Spinal cord (tissue), 10 donors: ENCODE results near the gene SLC26A8. TPM values are rescaled to one million over a fixed set of nuclear protein-coding genes. Genes with fewer than 3 reads are reported as not detected.
A peak's percentile ranks its signal among the peaks of the same experiment; 100 is the strongest.
"Not testable (repeated sequence)": the region's sequence is repeated elsewhere in the genome, so short reads cannot be mapped to it uniquely, and the experiment has no call there.

Experiments used
- DNase-seq, 6 donors: peaks; one replicate each; pipeline versions ENCODE4 v3.0.0 to v3.0.0-alpha.2; 2013 to 2015; ENCODE audit warnings: low spot score in 6 of 6, low read depth in 4 of 6
- H3K27ac ChIP-seq: one replicate; pipeline ENCODE4 v1.5.1; 2013; ENCODE audit warnings: low read depth, low read length, control low read depth
- H3K27me3 ChIP-seq: one replicate; pipeline ENCODE4 v1.6.1; 2013; ENCODE audit warnings: low read length; ENCODE audit not compliant: control insufficient read depth, insufficient read depth
- H3K36me3 ChIP-seq: one replicate; pipeline ENCODE4 v1.6.1; 2013; ENCODE audit warnings: low read length; ENCODE audit not compliant: control insufficient read depth, insufficient read depth
- H3K4me1 ChIP-seq: one replicate; pipeline ENCODE4 v1.6.1; 2013; ENCODE audit warnings: low read length; ENCODE audit not compliant: control insufficient read depth, insufficient read depth
- H3K4me3 ChIP-seq: one replicate; pipeline ENCODE4 v1.5.1; 2013; ENCODE audit warnings: low read depth, low read length, control low read depth
- H3K9me3 ChIP-seq: one replicate; pipeline ENCODE4 v1.6.1; 2013; ENCODE audit warnings: low read length; ENCODE audit not compliant: control insufficient read depth, insufficient read depth
- WGBS: methylation state at CpG from one replicate; pipeline ENCODE4 v1.1.5; 2013; ENCODE audit warnings: missing lambda C conversion rate; ENCODE audit not compliant: insufficient coverage; 5-methylcytosine and 5-hydroxymethylcytosine counted together
- polyA plus RNA-seq, 2 donors: library from polyadenylated mRNA; unstranded; fragments of 120-200 nt; gene quantifications; one replicate each; pipeline ENCODE4 v1.2.1, GENCODE V29; 2013; ENCODE audit not compliant: insufficient read length in 2 of 2
- total RNA-seq, 2 donors: library from RNA; depleted of rRNA in 1 of 2; stranded (reverse); fragments of 120-200 nt in 1 of 2; fragments of >200 nt in 1 of 2; gene quantifications; one replicate each; pipeline versions ENCODE4 v1.2.3 to v1.2.4, GENCODE V29; 2013 to 2014
- donor health status: healthy.

SLC26A8 gene
- total and polyA plus RNA-seq, 4 donors = 0.77 to 5.7 (median 4.9) TPM

DNA sequence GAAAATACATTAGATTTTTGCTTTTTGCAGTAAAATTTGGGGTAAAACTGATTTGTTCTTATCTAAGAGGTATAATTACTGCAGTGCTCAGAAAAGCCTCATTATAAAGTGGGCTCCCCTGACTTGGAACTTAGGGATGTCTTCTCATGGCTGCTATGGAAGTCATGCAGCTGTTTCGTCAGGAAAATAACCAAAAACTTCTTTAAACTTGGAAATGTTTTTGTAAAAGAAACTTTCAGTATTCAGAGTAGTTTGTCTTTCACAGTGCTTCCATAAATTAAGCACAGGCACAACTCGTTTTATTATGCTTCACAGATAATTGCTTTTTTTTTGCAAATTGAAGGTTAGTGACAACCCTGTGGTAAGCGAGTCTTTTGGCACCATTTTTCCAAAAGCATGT lies 10.0 kb upstream of the SLC26A8 start:
- WGBS = no CpG with 5 or more reads among the region's 3 CpGs
- no peaks in the 10 kb centered on the region for H3K27me3 ChIP-seq
- no peaks in the 10 kb centered on the region for H3K9me3 ChIP-seq
- no peak overlapping the region for H3K27ac ChIP-seq
- no peak for DNase-seq
- H3K4me3 ChIP-seq = no peak overlapping the region
- H3K4me1 ChIP-seq = peaks cover 5% of the 10 kb centered on the region
- no peaks in the 10 kb centered on the region for H3K36me3 ChIP-seq

DNA sequence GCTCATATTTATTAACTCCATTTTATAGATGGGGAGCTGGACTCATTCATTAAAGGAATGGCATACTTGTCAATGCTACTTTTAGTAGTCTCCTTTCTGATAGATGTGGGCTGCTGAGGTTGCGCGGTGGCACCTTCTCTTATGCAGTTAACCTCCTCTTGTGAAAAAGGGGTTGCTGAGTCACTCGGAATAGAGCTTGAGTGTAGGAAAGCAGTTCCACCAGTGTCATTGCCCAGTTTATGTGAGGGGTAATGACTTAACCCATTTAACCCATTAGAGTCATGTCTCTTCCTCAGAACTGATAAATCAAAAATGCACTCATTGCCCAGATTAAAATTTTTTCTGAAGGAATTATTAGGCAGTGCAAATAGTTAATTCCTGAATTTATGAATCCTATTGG lies 9.5 kb upstream of the SLC26A8 start:
- DNase-seq = no peak
- Histone ChIP-seq H3K4me3 (no peak overlapping the region), H3K27ac (no peak overlapping the region), H3K9me3 (no peaks in the 10 kb centered on the region), H3K36me3 (no peaks in the 10 kb centered on the region), H3K27me3 (no peaks in the 10 kb centered on the region), H3K4me1 (peaks cover 5% of the 10 kb centered on the region)
- WGBS = 67% methylated on average over 2 of the region's 3 CpGs

DNA sequence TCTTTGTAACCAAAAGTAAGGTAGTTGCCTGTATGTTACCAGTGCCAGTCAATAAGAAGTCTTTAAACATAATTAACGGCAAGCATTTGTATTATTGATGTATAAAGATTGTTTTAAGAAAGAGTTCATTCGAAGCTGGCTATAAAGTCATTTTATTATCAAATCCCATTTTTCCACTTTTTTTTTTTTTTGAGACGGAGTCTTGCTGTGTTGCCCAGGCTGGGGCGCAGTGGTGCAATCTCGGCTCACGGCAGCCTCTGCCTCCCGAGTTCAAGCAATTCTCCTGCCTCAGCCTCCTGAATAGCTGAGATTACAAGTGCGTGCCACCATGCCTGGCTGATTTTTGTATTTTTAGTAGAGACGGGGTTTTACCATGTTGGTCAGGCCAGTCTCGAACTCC lies 8.7 kb upstream of the SLC26A8 start:
- H3K27ac ChIP-seq, H3K9me3 ChIP-seq, H3K27me3 ChIP-seq, DNase-seq, H3K4me3 ChIP-seq, H3K4me1 ChIP-seq, H3K36me3 ChIP-seq: not testable (repeated sequence)
- whole genome bisulfite sequencing = 100% methylated on average over 3 of the region's 10 CpGs

DNA sequence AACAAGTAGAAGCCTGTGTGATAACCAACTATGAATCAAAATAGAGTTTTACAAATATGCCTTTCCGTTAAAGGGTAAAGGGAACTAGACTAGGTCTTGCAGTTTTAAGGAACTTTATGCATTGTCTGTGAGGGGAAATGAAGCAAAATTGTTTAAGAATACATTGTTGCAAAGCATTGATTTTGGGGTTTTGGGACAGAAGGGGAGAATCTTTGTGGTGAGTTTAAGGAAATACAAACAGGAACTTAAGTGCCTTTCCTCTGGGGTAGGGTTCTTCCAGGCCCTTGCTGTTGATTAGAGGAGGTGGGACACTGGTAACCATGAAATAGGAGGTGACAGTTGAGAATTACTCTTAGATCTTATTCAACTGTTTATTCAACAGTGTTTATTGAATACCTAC lies 7.8 kb upstream of the SLC26A8 start:
- no peak overlapping the region for H3K27ac ChIP-seq
- no peaks in the 10 kb centered on the region for H3K9me3 ChIP-seq
- WGBS = no CpG with 5 or more reads among the region's 1 CpG
- H3K4me3 ChIP-seq = no peak overlapping the region
- no peaks in the 10 kb centered on the region for H3K27me3 ChIP-seq
- H3K4me1 ChIP-seq = peaks cover 7% of the 10 kb centered on the region
- DNase-seq = no peak
- peaks cover 2% of the 10 kb centered on the region for H3K36me3 ChIP-seq

DNA sequence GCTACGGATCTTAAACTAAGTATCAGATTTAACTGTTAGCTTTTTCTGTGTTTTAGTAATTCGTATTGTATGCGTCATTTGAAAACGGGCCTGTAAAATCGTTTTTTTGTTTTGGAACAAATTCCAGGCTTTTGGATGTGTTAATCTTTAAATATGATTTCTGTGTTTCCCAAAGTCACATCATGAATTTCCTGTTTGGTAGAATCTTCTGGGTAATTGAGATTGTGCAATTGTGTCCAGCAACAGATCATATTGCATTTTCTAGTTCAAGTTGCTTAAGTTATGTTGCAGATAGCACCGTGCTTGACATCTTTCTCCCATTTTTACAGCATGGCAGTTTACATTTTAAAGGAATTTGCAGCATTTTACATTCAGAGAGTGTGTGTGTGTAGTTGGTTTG lies 5.0 kb upstream of the SLC26A8 start:
- DNase-seq = no peak
- peaks cover 5% of the 10 kb centered on the region for H3K27me3 ChIP-seq
- H3K27ac ChIP-seq = no peak overlapping the region
- H3K9me3 ChIP-seq = no peaks in the 10 kb centered on the region
- peaks cover 11% of the 10 kb centered on the region for H3K4me1 ChIP-seq
- H3K36me3 ChIP-seq = peaks cover 2% of the 10 kb centered on the region
- peak overlapping the region; percentile 75 for H3K4me3 ChIP-seq
- 79% methylated on average over 3 of the region's 6 CpGs for WGBS

DNA sequence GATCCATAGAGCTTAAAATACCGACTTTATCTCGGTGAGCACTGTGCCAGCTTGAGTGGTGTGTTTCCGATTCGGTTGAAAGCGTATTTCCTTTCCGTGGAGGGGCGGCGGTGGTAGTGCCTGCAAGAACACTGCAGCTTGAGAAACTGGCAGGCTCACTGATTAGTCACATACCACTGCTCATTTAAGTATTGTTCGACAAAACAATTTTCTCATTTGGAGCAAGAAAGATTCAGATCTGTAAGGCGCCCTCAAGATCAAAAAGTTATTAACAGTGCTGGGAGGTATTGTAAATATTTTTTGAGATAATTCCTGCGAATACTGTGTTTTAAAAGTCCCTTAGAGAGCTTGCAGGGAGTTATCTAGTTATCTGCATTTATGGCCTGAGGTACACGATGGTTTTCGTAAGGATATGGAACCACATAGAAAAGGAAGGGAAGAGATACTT lies 4.5 kb upstream of the SLC26A8 start:
- WGBS = 3% methylated on average over 10 of the region's 13 CpGs
- Histone ChIP-seq H3K4me3 (peak overlapping the region; percentile 75), H3K9me3 (no peaks in the 10 kb centered on the region), H3K27me3 (peaks cover 10% of the 10 kb centered on the region), H3K4me1 (peaks cover 11% of the 10 kb centered on the region), H3K36me3 (peaks cover 2% of the 10 kb centered on the region), H3K27ac (peak overlapping the region; percentile 87)
- peak in 5 of 6 donors; percentile 26 to 82 (median 53) for DNase-seq

DNA sequence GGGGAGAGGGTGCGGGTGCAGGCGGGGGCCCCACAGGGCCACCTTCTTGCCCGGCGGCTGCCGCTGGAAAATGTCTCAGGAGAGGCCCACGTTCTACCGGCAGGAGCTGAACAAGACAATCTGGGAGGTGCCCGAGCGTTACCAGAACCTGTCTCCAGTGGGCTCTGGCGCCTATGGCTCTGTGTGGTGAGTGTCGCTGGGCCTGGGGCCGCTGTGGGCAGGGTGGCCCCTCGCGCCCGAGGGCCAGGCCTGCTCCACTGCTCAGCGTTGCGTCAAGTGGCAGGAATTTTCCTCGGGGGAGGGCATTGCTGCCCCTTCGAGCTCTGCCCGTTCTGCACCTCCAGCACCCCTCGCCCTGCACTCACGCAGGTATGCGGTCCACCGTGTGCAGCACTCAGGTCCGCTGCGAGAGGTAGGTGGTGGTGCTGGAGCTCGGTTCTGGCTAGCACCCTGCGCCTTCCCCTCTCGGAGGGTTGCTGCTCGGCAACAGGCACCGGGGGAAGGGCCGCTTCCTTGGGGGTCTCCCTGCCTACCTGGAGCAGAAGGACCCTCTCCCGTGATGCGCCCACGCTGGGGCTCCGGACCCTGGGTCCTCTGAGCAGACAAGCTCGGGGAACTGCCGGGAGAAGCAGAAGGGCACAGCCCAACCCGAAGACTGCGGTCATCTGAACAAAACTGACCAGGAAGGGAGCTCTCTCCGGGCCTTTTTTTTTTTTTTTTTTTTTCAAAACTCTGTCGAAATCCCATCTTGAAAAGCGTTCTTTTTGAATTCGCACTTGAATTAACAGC lies 3.8 kb upstream of the SLC26A8 start:
- Histone ChIP-seq H3K27ac (peak overlapping the region; percentile 87), H3K4me1 (peaks cover 11% of the 10 kb centered on the region)

DNA sequence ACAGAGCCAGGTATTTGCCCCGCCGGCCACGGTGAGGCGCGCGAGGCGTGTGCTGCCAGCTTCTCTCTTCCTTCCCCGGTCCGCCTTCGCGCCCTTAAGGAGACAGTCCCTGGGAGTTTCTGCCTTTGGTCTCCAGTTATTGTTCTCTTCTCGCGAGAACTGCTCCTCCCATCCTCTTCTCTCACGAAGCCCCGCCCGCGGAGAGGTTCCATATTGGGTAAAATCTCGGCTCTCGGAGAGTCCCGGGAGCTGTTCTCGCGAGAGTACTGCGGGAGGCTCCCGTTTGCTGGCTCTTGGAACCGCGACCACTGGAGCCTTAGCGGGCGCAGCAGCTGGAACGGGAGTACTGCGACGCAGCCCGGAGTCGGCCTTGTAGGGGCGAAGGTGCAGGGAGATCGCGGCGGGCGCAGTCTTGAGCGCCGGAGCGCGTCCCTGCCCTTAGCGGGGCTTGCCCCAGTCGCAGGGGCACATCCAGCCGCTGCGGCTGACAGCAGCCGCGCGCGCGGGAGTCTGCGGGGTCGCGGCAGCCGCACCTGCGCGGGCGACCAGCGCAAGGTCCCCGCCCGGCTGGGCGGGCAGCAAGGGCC lies 3.2 kb upstream of the SLC26A8 start, which contains the start of gene MAPK14:
TSS of gene MAPK14 (plus strand) at position 308 of the 587 bp plus-strand sequence. CDS start 350 bp downstream, outside the sequence.
- peaks cover 11% of the 10 kb centered on the region for H3K4me1 ChIP-seq
- H3K27me3 ChIP-seq = peaks cover 11% of the 10 kb centered on the region
- no peaks in the 10 kb centered on the region for H3K9me3 ChIP-seq
- DNase-seq = peak; percentile 99 to 100 (median 100)
- under 1% methylated on average over 62 of the region's 62 CpGs for WGBS
- peak within 1 kb of the TSS; percentile 87 for H3K27ac ChIP-seq
- peaks cover 2% of the 10 kb centered on the region for H3K36me3 ChIP-seq
- H3K4me3 ChIP-seq = peak within 1 kb of the TSS; percentile 75

More for the DNA sequence above, 3.8 kb upstream of the SLC26A8 start:
- Histone ChIP-seq H3K4me3 (peak overlapping the region; percentile 75), H3K27me3 (peaks cover 11% of the 10 kb centered on the region), H3K9me3 (no peaks in the 10 kb centered on the region), H3K36me3 (peaks cover 2% of the 10 kb centered on the region)
- under 1% methylated on average over 37 of the region's 44 CpGs for WGBS
- DNase-seq = peak in 3 of 6 donors; percentile 20 to 70 (median 62)

DNA sequence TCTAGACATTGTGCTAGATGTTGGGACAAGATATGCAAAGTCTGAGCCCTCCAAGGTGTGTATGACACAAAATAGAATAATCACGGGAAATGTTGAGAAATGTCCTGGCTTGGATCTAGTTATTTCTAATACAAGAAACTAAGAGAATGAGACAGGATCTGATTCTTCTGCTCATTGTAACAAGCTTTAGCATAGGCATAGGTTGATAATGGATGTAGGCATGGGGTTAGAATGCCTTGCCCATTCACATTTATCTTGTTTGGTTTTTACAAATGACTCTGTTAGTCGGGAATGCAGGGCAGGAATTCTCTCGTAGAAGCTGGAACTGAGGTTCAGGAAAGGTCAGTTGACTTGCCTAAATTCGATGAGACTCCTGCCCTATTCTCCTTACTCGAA lies 1.5 kb upstream of the SLC26A8 start:
- Histone ChIP-seq H3K27me3 (peaks cover 11% of the 10 kb centered on the region), H3K36me3 (peaks cover 2% of the 10 kb centered on the region), H3K27ac (no peak overlapping the region), H3K4me1 (peaks cover 11% of the 10 kb centered on the region), H3K9me3 (no peaks in the 10 kb centered on the region), H3K4me3 (no peak overlapping the region)
- WGBS = 52% methylated on average over 4 of the region's 5 CpGs
- DNase-seq = no peak
